ENCODE results near the gene GPD2.
"Not testable (repeated sequence)": the region's sequence is repeated elsewhere in the genome, so short reads cannot be mapped to it uniquely, and the experiment has no call there.

The GPD2 gene

GRCh38 chr2:156528583-156528982 lies 92.4 kb downstream of the GPD2 start:
- not testable (repeated sequence) for DNase-seq (ENCODE audit: low read depth in 2 of 2)

- no peak for DNase-seq (ENCODE audit: low read depth in 2 of 2)
Observed at GRCh38 chr2:156532989-156533388, 96.8 kb downstream of the GPD2 start.

GRCh38 chr2:156536534-156536933 lies 100.4 kb downstream of the GPD2 start:
- DNase-seq (ENCODE audit: low read depth in 2 of 2) = no peak

GRCh38 chr2:156537141-156537540 lies 101.0 kb downstream of the GPD2 start:
- DNase-seq (ENCODE audit: low read depth in 2 of 2) = peak; percentile 47 to 48

GRCh38 chr2:156538083-156538504 lies 101.9 kb downstream of the GPD2 start:
- peak; percentile 23 to 28 for DNase-seq (ENCODE audit: low read depth in 2 of 2)

- no peak for DNase-seq (ENCODE audit: low read depth in 2 of 2)
Observed at GRCh38 chr2:156539086-156539860, 103.1 kb downstream of the GPD2 start.

GRCh38 chr2:156540706-156541105 lies 104.5 kb downstream of the GPD2 start:
- DNase-seq (ENCODE audit: low read depth in 2 of 2) = no peak

GRCh38 chr2:156541229-156541628 lies 105.0 kb downstream of the GPD2 start:
- DNase-seq (ENCODE audit: low read depth in 2 of 2) = no peak

- DNase-seq (ENCODE audit: low read depth in 2 of 2) = no peak
Observed at GRCh38 chr2:156541706-156542105, 105.5 kb downstream of the GPD2 start.

- DNase-seq (ENCODE audit: low read depth in 2 of 2) = no peak
Observed at GRCh38 chr2:156548413-156548812, 112.2 kb downstream of the GPD2 start.

GRCh38 chr2:156553714-156554442 lies 117.7 kb downstream of the GPD2 start:
- DNase-seq (ENCODE audit: low read depth in 2 of 2) = no peak

GRCh38 chr2:156561326-156561725 lies 125.1 kb downstream of the GPD2 start:
- DNase-seq (ENCODE audit: low read depth in 2 of 2) = no peak

GRCh38 chr2:156562124-156562523 lies 125.9 kb downstream of the GPD2 start:
- DNase-seq (ENCODE audit: low read depth in 2 of 2) = no peak

- no peak for DNase-seq (ENCODE audit: low read depth in 2 of 2)
Observed at GRCh38 chr2:156563994-156564753, 128.0 kb downstream of the GPD2 start.

- peak; percentile 87 to 89 for DNase-seq (ENCODE audit: low read depth in 2 of 2)
Observed at GRCh38 chr2:156565066-156565710, 129.0 kb downstream of the GPD2 start.

- DNase-seq (ENCODE audit: low read depth in 2 of 2) = no peak
Observed at GRCh38 chr2:156573710-156574109, 137.5 kb downstream of the GPD2 start.

GRCh38 chr2:156574112-156574511 lies 137.9 kb downstream of the GPD2 start:
- DNase-seq (ENCODE audit: low read depth in 2 of 2) = no peak

GRCh38 chr2:156576005-156576404 lies 139.8 kb downstream of the GPD2 start:
- DNase-seq (ENCODE audit: low read depth in 2 of 2) = no peak

GRCh38 chr2:156580501-156580900 lies 144.3 kb downstream of the GPD2 start:
- no peak for DNase-seq (ENCODE audit: low read depth in 2 of 2)

GRCh38 chr2:156581280-156581679 lies 145.1 kb downstream of the GPD2 start:
- DNase-seq (ENCODE audit: low read depth in 2 of 2) = no peak

GRCh38 chr2:156585457-156585856 lies 149.3 kb downstream of the GPD2 start:
- no peak for DNase-seq (ENCODE audit: low read depth in 2 of 2)

GRCh38 chr2:156586621-156587020 lies 150.4 kb downstream of the GPD2 start:
- no peak for DNase-seq (ENCODE audit: low read depth in 2 of 2)

Measured in fibroblast of skin of left biceps (primary cell).